Urinary bladder (tissue), 4 donors: ENCODE results near the gene SNRPA. TPM values are rescaled to one million over a fixed set of nuclear protein-coding genes. Genes with fewer than 3 reads are reported as not detected.
"Not testable (repeated sequence)": the region's sequence is repeated elsewhere in the genome, so short reads cannot be mapped to it uniquely, and the experiment has no call there.

Source experiments
- DNase-seq: peaks from one replicate; pipeline ENCODE4 v3.0.0-alpha.2; 2015; ENCODE audit errors: extremely low spot score
- H3K27ac ChIP-seq: one replicate; pipeline ENCODE4 v1.5.1; 2013; ENCODE audit warnings: low read depth, mild to moderate bottlenecking, moderate library complexity
- H3K36me3 ChIP-seq: one replicate; pipeline ENCODE4 v1.6.1; 2013; ENCODE audit warnings: mild to moderate bottlenecking, moderate library complexity; ENCODE audit not compliant: insufficient read depth
- H3K4me1 ChIP-seq: one replicate; pipeline ENCODE4 v1.6.1; 2013; ENCODE audit warnings: mild to moderate bottlenecking, moderate library complexity; ENCODE audit not compliant: insufficient read depth
- H3K4me3 ChIP-seq: one replicate; pipeline ENCODE4 v1.5.1; 2013; ENCODE audit warnings: low read depth, low read length
- WGBS: extraction: QIAGEN DNeasy Blood & Tissue Kit; methylation state at CpG from one replicate; pipeline ENCODE4 v1.1.7; 2013; 5-methylcytosine and 5-hydroxymethylcytosine counted together
- polyA plus RNA-seq: library from polyadenylated mRNA; stranded (reverse); fragments of 200-250 nt; gene quantifications from one replicate; pipeline ENCODE4 v1.2.3, GENCODE V29; 2013
- total RNA-seq: library from RNA; depleted of rRNA; stranded (reverse); fragments of >200 nt; gene quantifications from one replicate; pipeline ENCODE4 v1.2.3, GENCODE V29; 2014
- donor health status: healthy with polysubstance abuse.
- donor health status: healthy.

SNRPA gene
- total and polyA plus RNA-seq, 2 donors = 22.6 to 67.2 TPM

DNA sequence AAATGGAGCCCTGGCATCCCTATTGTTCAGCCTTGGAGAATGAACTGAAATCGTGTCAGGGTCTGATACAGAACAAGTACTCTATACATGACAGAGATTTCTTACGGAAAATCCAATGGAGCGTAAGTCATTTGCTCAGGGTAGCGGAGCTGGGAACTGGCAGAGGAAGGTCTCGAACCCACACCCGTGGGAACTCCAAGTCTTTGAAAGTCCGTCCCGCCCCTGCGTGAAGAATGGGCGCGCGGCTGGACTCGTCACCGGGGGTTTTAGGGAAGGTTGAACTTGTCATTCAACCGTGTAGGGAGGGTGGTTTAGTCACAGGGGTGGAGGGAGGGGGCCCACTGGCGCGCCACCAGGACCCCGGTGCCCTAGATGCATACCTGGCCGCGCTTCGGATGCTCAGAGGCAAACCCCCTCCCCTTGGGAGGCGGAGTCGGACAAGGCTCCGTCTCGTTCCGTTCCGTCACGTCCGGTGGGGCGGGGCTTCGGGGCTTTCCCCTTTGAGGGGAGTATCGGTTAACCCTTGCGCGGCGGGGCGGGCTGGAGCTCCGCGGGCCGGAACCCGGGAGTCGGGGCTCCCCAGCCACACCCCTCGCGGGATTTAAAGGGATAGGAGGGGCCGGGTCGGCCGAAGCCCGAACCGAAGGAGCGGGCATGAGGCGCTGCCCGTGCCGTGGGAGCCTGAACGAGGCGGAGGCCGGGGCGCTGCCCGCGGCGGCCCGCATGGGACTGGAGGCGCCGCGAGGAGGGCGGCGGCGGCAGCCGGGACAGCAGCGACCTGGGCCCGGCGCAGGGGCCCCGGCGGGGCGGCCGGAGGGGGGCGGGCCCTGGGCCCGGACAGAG is 34.3 kb upstream of the SNRPA start, which contains the start of the genes COQ8B and ITPKC:
Gene COQ8B (minus strand): TSS at position 405 of the 843 bp plus-strand sequence. CDS start 2,254 bp downstream, outside the sequence.
Gene ITPKC (plus strand): TSS at position 631 of the 843 bp plus-strand sequence. CDS start 24 bp downstream, at position 655.
- Histone ChIP-seq H3K4me1 (peaks cover 1% of the 10 kb centered on the region), H3K4me3 (peak within 1 kb of the TSS; percentile 80), H3K36me3 (no peaks in the 10 kb centered on the region), H3K27ac (peak within 1 kb of the TSS; percentile 94)
- WGBS = under 1% methylated on average over 76 of the region's 76 CpGs
- DNase-seq = peak; percentile 98

DNA sequence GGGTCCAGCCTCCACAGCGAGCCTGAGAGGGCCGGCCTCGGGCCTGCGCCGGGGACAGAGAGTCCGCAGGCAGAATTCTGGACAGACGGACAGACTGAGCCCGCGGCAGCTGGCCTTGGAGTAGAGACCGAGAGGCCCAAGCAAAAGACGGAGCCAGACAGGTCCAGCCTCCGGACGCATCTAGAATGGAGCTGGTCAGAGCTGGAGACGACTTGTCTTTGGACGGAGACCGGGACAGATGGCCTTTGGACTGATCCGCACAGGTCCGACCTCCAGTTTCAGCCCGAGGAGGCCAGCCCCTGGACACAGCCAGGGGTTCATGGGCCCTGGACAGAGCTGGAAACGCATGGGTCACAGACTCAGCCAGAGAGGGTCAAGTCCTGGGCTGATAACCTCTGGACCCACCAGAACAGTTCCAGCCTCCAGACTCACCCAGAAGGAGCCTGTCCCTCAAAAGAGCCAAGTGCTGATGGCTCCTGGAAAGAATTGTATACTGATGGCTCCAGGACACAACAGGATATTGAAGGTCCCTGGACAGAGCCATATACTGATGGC is 33.6 kb upstream of the SNRPA start:
- no peaks in the 10 kb centered on the region for H3K36me3 ChIP-seq
- 2% methylated on average over 20 of the region's 20 CpGs for WGBS
- H3K4me3 ChIP-seq = peak overlapping the region; percentile 80
- H3K4me1 ChIP-seq = peaks cover 1% of the 10 kb centered on the region
- H3K27ac ChIP-seq = peak overlapping the region; percentile 94
- DNase-seq = no peak

DNA sequence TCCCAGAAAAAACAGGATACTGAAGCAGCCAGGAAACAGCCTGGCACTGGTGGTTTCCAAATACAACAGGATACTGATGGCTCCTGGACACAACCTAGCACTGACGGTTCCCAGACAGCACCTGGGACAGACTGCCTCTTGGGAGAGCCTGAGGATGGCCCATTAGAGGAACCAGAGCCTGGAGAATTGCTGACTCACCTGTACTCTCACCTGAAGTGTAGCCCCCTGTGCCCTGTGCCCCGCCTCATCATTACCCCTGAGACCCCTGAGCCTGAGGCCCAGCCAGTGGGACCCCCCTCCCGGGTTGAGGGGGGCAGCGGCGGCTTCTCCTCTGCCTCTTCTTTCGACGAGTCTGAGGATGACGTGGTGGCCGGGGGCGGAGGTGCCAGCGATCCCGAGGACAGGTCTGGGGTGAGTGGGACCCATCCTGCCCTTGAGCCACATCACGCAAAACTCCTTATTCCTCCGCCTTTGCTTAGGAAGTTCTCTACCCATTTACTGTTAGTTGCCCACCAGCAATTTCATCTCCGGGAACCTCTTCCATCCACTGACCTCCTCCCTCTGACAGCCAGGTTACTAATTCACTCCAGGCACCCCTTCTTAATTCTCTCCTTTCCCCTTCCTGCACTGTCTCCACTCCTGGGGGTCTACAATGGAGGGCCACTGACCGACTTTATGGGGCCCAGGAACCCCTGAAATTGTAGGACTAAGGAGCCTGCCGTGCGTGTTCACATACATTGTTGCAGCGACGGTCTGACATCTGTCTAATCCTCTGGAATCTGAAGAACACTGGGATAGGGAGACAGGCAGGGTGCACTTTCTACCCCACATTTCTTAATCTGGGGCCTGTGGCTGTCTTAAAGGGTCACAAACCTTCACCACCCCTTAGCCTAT is 32.9 kb upstream of the SNRPA start:
- no peaks in the 10 kb centered on the region for H3K36me3 ChIP-seq
- H3K4me1 ChIP-seq = peaks cover 1% of the 10 kb centered on the region
- H3K4me3 ChIP-seq = peak overlapping the region; percentile 80
- H3K27ac ChIP-seq = peak overlapping the region; percentile 94
- DNase-seq = no peak
- 27% methylated on average over 20 of the region's 20 CpGs for WGBS

DNA sequence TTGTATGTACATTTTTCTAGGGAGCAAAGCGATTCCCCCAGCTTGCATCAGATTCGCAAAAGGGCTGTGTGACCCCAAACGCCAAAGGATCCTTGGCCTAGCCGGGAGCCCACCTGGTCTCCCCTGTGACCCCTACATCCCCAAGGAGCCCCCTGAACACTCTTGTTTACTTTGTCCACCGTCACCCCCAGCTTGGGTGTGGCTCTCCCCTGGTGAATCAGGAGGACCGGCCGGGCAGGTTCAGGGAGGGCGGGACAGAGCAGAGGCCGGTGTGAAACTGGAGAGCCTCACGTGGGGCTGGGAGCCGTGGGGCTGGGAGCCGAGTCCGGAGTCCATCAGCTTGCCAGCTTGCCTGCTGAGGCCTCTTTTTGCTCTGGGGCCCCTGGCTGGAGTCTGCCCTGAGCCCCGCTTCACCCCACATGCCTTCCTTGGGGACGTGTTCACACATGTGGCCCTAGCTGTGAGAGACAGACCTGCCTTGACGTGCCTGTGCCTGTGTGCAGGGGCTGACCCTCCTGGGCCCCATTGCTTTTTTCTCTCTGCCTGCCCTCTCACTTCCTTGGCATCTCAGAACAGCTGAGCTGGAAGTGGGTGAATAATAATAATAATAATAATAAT is 32.1 kb upstream of the SNRPA start:
- peak; percentile 62 for DNase-seq
- peak overlapping the region; percentile 94 for H3K27ac ChIP-seq
- 6% methylated on average over 16 of the region's 16 CpGs for WGBS
- H3K36me3 ChIP-seq = peaks cover 2% of the 10 kb centered on the region
- peaks cover 1% of the 10 kb centered on the region for H3K4me1 ChIP-seq
- H3K4me3 ChIP-seq = peak overlapping the region; percentile 80

DNA sequence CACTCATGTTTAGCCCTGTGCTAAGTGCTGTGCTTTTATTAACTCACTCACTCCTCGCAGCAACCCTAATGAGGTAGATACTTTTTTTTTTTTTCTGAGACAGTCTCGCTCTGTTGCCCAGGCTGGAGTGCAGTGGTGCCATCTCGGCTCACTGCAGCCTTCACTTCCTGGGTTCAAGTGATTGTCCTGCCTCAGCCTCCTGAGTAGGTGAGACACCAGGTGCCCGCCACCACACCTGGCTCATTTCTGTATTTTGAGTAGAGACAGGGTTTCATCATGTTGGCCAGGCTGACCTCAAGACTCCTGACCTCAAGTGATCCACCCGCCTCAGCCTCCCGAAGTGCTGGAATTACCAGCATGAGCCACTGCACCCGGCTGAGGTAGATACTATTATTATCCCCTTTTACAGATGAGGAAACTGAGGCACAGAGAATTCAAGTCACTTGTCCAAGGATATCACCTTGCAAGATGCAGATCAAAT is 31.5 kb upstream of the SNRPA start:
- H3K27ac ChIP-seq = peak overlapping the region; percentile 51
- peaks cover 3% of the 10 kb centered on the region for H3K36me3 ChIP-seq
- 45% methylated on average over 7 of the region's 7 CpGs for WGBS
- peak overlapping the region; percentile 80 for H3K4me3 ChIP-seq
- peaks cover 1% of the 10 kb centered on the region for H3K4me1 ChIP-seq
- no peak for DNase-seq

DNA sequence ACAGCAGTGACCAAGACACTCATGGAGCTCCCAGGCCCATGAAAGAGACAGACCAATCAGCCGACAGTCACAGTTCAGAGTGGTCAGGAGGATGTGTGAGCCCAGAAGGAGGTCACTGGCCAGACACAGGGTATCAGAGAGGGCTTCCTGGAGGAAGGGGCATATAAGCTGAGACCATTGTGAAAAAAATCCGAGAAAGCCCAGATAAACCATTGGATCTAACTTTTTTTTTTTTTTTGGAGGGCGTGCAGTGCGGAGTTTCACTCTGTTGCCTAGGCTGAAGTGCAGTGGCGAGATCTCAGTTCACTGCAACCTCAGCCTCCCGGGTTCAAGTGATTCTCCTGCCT is 29.9 kb upstream of the SNRPA start:
- no peak overlapping the region for H3K4me3 ChIP-seq

DNA sequence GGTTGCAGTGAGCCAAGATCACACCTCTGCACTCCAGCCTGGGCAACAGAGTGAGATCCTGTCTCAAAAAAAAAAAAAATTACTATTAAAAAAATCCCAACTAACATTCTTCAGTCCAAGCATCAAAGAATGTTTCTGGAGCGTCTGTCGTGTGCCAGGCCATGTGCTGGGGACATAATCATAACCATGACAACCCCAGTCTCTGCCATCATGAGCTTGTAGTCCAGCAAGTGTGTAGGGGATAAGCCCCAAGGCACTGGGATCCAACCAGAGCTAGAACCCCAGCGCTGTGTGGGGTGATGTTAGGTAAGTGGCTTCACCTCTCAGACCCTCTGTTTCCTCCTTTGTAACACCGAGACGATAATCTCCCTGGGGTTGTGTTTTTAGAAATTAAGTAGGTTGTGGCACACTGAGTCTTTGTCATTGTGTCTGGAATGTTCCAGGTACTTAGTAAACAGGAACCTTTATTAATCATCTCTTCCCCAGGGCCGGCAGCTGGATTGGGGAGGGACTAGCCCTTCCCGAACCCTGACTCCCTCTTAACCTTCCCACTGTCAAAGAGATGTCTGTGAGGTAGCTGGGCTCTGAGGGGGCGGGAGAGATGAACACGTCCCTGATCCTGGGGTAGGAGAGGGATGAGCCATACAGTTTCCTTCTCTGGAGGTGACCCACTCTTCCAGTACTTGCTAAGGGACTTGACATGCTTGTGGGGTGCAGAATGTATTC is 28.9 kb upstream of the SNRPA start:
- Histone ChIP-seq H3K27ac (no peak overlapping the region), H3K36me3 (peaks cover 3% of the 10 kb centered on the region), H3K4me1 (peaks cover 1% of the 10 kb centered on the region), H3K4me3 (no peak overlapping the region)
- no peak for DNase-seq
- 76% methylated on average over 9 of the region's 9 CpGs for WGBS

More for the DNA sequence above, 29.9 kb upstream of the SNRPA start:
- no peak for DNase-seq
- peaks cover 3% of the 10 kb centered on the region for H3K36me3 ChIP-seq
- peak overlapping the region; percentile 83 for H3K27ac ChIP-seq
- peaks cover 1% of the 10 kb centered on the region for H3K4me1 ChIP-seq
- WGBS = 86% methylated on average over 6 of the region's 6 CpGs

DNA sequence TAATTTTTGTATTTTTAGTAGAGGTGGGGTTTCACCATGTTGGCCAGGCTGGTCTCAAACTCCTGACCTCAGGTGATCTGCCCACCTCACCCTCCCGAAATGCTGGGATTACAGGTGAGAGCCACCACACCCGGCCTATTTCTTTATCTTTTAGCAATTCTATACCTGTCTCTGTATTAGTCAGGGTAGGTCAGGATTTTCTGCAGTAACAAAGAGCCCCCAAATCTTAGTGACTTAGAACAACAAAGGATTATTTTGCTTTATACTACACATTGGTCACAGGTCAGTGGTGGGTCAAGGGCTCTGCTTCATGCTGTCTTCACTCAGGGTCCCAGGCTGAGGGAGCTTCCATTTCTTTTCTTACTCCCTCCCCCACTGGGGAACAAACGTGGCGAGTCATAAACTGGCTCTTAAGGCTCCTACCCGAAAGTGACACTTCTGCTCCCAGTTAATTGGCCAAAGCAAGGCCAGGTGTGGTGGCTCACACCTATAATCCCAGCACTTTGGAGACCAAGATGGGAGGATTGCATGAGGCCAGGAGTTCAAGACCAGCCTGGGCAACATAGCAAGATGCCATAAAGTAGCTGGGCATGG is 27.2 kb upstream of the SNRPA start:
- H3K4me1 ChIP-seq = peaks cover 1% of the 10 kb centered on the region
- peaks cover 3% of the 10 kb centered on the region for H3K36me3 ChIP-seq
- WGBS = 91% methylated on average over 5 of the region's 5 CpGs
- no peak overlapping the region for H3K4me3 ChIP-seq
- H3K27ac ChIP-seq = no peak overlapping the region
- no peak for DNase-seq

DNA sequence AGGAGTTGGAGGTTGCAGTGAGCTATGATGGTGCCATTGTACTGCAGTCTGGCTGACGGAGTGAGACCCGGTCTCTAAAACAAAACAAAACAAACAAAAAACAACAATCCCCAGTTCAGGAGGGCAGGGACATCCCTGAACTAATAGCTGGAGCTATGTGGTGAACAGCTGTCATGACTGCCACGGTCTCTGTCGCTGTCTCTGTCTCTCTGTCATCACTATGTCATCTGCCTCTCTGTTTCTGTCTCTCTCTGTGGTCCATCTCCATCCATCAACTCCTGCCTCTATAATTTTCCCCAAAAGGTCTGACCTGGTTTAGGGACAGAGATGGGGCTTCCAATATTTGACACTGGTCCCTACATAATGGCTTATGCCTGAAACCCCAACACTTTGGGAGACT is 26.7 kb upstream of the SNRPA start:
- no peak for DNase-seq
- H3K4me1 ChIP-seq = peaks cover 1% of the 10 kb centered on the region
- H3K4me3 ChIP-seq = no peak overlapping the region
- WGBS = 96% methylated on average over 4 of the region's 4 CpGs
- peaks cover 3% of the 10 kb centered on the region for H3K36me3 ChIP-seq
- H3K27ac ChIP-seq = no peak overlapping the region

DNA sequence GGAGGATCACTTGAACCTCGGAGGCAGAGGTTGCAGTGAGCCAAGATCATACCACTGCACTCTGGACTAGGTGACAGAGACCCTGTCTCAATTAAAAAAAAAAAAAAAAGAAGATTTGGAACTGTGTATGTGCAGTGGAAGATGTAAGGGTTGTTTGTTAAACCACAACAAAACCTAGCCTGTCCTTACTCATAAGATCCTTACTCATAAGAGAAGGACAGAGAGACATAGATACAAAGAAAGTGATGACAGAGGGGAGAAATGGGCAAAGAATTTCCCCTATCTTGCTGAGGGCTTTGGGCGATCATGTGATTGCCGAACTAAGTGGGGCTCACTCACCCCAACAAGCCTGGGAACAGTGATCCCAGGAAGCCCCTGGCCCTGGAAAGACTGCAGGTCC is 26.1 kb upstream of the SNRPA start:
- Histone ChIP-seq H3K27ac (no peak overlapping the region), H3K36me3 (peaks cover 3% of the 10 kb centered on the region), H3K4me1 (peaks cover 1% of the 10 kb centered on the region), H3K4me3 (no peak overlapping the region)
- no peak for DNase-seq
- 96% methylated on average over 3 of the region's 3 CpGs for whole genome bisulfite sequencing

DNA sequence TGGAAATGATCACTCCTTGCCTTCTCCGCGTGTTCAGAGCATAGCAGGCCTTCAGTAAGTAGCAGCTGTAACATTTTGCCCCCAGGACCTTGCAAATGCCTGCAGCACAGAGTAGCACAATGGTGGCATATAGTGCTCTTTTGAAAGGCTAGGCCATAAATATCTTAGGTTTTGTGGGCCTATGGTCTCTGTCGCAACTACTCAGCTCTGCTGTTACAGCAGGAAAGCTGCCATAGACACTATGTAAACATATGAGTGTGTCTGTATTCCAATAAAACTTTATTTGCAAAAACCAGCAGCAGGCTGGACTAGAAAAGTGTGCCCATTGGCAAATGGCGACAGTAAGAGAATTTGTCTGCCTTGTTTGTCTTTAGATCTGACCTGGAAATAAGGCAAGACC is 24.7 kb upstream of the SNRPA start:
- Histone ChIP-seq H3K27ac (no peak overlapping the region), H3K4me1 (peaks cover 1% of the 10 kb centered on the region), H3K36me3 (peaks cover 7% of the 10 kb centered on the region), H3K4me3 (no peak overlapping the region)
- no peak for DNase-seq
- WGBS = 95% methylated on average over 4 of the region's 4 CpGs

DNA sequence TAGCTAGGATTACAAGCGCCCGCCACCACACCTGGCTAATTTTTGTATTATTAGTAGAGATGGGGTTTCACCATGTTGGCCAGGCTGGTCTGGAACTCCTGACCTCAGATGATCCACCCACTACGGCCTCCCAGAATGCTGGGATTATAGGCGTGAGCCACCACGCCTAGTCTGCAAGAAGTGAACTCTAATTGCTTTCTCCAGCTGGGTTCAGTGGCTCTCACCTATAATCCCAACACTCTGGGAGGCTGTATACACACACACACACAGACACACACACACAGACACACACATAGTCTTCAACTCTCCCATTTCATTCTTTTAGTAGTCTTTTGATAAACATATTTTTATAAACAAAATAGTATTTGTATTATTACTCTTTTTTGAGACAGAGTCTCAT is 20.9 kb upstream of the SNRPA start:
- 93% methylated on average over 5 of the region's 5 CpGs for WGBS
- not testable (repeated sequence) for H3K27ac ChIP-seq, H3K4me3 ChIP-seq, H3K4me1 ChIP-seq, DNase-seq, H3K36me3 ChIP-seq
